Activated naive CD4-positive, alpha-beta T cell treated with anti-CD3 and anti-CD28 coated beads, Interleukin-2, amount 50 U/mL, for 24 hours (primary cell): ENCODE measurements around the gene ZNF862.

Experiments
- H3K27ac Mint-ChIP-seq: one replicate; pipeline ENCODE4 v1.8.0; 2021; ENCODE audit warnings: mild to moderate bottlenecking, mixed read lengths
- H3K27me3 Mint-ChIP-seq: one replicate; pipeline ENCODE4 v1.8.0; 2021; ENCODE audit warnings: mixed read lengths
- H3K36me3 Mint-ChIP-seq: one replicate; pipeline ENCODE4 v1.8.0; 2021; ENCODE audit warnings: mixed read lengths
- H3K4me1 Mint-ChIP-seq: one replicate; pipeline ENCODE4 v1.8.0; 2021; ENCODE audit warnings: mixed read lengths
- H3K4me3 Mint-ChIP-seq: one replicate; pipeline ENCODE4 v1.8.0; 2021; ENCODE audit warnings: mild to moderate bottlenecking, mixed read lengths
- H3K9me3 Mint-ChIP-seq: one replicate; pipeline ENCODE4 v1.8.0; 2021; ENCODE audit warnings: mixed read lengths

ZNF862 gene

DNA sequence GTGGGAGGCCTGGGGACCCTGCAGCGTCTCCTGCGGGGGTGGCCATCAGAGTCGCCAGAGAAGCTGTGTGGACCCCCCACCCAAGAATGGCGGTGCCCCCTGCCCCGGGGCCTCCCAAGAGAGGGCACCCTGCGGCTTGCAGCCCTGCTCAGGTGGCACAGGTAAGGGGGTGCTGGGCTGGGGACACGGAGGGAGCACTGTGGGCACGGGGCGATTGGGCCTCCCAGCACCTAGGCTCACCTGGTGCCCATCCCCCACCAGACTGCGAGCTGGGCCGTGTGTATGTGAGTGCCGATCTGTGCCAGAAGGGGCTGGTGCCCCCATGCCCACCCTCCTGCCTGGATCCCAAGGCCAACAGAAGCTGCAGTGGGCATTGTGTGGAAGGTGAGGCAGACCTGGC is 35.2 kb upstream of the ZNF862 start:
- Mint-ChIP-seq H3K9me3 (no peaks in the 10 kb centered on the region), H3K36me3 (no peaks in the 10 kb centered on the region), H3K4me3 (no peak overlapping the region), H3K27ac (no peak overlapping the region), H3K4me1 (no peaks in the 10 kb centered on the region), H3K27me3 (no peaks in the 10 kb centered on the region)

DNA sequence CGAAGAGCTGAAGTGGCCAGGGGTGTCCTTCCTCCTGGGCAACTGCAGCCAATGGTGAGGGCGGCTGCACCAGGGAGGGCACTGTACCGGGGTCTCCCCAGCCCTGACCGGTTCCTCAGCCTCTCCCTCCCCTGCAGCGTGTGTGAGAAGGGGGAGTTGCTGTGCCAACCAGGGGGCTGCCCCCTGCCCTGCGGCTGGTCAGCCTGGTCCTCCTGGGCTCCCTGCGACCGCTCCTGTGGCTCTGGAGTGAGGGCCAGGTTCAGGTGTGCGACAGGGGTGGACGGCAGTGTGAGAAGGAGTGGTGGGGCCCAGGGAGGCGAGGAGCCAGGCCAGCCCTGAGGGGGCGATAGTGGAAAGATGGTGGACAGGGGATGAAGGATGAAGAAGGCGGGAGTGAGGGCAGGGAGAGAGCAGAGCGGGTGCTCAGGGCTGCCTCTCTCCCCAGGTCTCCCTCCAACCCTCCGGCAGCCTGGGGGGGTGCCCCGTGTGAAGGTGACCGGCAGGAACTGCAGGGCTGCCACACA is 34.6 kb upstream of the ZNF862 start:
- Mint-ChIP-seq H3K9me3 (no peaks in the 10 kb centered on the region), H3K27me3 (no peaks in the 10 kb centered on the region), H3K36me3 (no peaks in the 10 kb centered on the region), H3K27ac (no peak overlapping the region), H3K4me1 (no peaks in the 10 kb centered on the region), H3K4me3 (no peak overlapping the region)

DNA sequence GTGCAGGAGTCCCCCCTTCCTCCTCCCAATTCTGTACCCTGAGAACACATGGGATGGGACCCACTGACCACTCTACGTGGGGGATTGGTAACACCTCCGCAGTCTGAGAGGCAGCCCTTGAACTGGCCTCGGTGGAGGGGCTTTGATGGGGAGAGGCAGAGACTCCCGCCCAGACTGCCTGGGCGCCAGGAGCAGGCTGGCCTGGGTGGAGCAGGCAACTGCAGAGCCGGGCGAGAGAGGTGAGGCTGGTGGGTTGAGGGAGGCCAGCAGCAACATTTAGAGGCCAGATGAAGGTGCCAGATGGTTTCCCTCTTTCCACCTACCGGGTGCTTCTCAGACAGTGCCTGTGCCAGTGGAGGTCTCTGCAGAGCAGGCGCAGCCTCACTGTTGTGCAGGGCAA is 34.1 kb upstream of the ZNF862 start:
- no peaks in the 10 kb centered on the region for H3K4me1 Mint-ChIP-seq
- no peak overlapping the region for H3K27ac Mint-ChIP-seq
- no peaks in the 10 kb centered on the region for H3K9me3 Mint-ChIP-seq
- no peaks in the 10 kb centered on the region for H3K27me3 Mint-ChIP-seq
- H3K36me3 Mint-ChIP-seq: no peaks in the 10 kb centered on the region
- no peak overlapping the region for H3K4me3 Mint-ChIP-seq

DNA sequence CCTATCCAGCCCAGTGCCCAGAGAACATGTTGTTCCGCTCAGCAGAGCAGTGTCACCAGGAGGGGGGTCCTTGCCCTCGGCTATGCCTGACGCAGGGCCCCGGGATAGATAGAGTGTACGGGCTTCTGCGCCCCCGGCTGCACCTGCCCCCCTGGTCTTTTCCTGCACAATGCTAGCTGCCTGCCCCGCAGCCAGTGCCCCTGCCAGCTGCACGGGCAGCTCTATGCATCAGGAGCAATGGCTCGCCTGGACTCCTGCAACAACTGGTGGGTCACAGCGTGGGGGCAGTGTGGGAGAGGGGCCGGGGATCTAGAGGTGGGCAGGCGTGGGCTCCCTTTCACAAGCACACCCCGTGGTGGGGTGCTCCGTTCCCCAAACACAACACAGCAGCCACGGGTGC is 31.4 kb upstream of the ZNF862 start:
- H3K4me3 Mint-ChIP-seq: no peak overlapping the region
- no peaks in the 10 kb centered on the region for H3K4me1 Mint-ChIP-seq
- H3K9me3 Mint-ChIP-seq: no peaks in the 10 kb centered on the region
- H3K36me3 Mint-ChIP-seq: no peaks in the 10 kb centered on the region
- H3K27me3 Mint-ChIP-seq: no peaks in the 10 kb centered on the region
- H3K27ac Mint-ChIP-seq: no peak overlapping the region

DNA sequence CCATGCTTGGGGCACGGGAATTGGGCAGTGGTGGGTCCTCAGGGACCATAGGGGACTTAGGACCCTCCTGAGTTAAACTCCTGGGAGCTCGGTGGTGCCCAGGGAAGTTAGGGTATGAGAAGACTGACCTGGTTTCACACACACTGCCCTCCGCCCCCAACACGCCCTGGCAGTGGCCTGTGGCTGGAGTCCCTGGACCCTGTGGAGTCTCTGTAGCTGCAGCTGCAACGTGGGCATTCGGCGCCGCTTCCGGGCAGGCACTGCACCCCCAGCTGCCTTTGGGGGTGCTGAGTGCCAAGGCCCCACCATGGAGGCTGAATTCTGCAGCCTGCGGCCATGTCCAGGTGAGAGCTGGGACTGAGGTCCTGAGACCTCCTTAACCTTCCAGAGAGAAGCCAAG is 29.9 kb upstream of the ZNF862 start:
- Mint-ChIP-seq H3K27ac (no peak overlapping the region), H3K27me3 (no peaks in the 10 kb centered on the region), H3K9me3 (no peaks in the 10 kb centered on the region), H3K4me3 (no peak overlapping the region), H3K36me3 (no peaks in the 10 kb centered on the region), H3K4me1 (no peaks in the 10 kb centered on the region)

DNA sequence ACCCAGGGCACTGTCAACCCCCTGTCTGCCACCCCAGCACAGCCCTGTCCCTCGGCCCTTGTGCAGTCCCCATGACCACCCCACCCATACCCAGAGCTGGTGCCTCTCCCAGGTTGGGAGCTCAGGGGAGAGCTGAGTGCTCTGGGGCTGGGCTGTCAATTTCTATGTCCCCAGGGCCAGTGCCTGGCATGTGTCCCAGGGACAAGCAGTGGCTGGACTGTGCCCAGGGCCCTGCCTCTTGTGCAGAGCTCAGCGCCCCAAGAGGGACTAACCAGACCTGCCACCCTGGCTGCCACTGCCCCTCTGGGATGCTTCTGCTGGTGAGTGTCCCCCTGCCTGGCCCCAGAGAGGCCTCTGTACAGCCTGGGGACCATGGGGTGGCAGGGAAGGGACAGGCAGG is 29.0 kb upstream of the ZNF862 start:
- H3K9me3 Mint-ChIP-seq: no peaks in the 10 kb centered on the region
- no peaks in the 10 kb centered on the region for H3K27me3 Mint-ChIP-seq
- no peak overlapping the region for H3K4me3 Mint-ChIP-seq
- H3K4me1 Mint-ChIP-seq: no peaks in the 10 kb centered on the region
- no peaks in the 10 kb centered on the region for H3K36me3 Mint-ChIP-seq
- H3K27ac Mint-ChIP-seq: no peak overlapping the region

DNA sequence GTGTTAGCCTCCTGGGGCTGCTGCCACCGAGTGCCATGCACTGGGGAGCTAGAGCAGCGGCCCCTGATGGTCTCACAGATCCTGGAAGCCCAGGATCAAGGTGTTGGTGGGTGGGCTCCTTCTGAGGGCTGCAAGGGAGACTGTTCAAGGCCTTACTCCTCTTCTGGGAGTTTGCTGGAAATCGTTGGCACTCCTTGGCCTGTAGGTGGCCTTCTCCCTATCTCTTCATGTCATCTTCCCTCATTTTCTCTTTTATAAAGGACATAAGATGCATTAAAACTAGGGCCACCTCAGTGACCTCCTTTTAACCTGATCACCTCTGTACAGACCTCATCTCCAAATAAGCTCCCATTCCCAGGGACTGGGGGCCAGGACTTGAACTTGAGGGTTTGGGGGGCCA is 27.0 kb upstream of the ZNF862 start:
- H3K9me3 Mint-ChIP-seq: no peaks in the 10 kb centered on the region
- H3K4me1 Mint-ChIP-seq: no peaks in the 10 kb centered on the region
- peak overlapping the region; percentile 23 for H3K27ac Mint-ChIP-seq
- H3K36me3 Mint-ChIP-seq: no peaks in the 10 kb centered on the region
- no peak overlapping the region for H3K4me3 Mint-ChIP-seq
- H3K27me3 Mint-ChIP-seq: no peaks in the 10 kb centered on the region

DNA sequence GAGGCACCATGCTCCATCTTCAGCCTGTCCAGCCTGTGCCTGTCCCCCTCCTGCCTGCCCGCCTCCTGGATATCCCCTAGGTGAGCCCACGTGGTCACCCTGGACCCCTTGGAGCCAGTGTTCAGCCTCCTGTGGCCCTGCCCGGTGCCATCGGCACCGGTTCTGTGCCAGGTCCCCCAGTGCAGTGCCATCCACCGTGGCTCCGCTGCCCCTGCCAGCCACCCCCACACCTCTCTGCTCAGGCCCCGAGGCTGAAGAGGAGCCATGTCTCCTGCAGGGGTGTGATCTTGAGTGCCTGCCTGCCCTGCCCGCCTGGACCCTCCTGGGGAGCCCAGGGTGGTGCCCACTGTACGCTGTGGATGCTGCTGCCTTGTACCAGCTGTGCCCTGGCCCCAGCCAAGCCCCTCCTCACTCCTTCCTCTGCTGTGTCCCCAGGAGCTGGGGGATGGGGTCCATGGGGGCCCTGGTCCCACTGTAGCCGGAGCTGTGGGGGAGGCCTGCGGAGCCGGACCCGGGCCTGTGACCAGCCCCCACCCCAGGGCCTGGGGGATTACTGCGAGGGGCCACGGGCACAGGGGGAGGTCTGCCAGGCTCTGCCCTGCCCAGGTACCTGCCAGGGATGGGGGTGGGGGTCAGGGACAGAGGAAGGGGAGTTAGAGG is 26.2 kb upstream of the ZNF862 start:
- no peaks in the 10 kb centered on the region for H3K36me3 Mint-ChIP-seq
- no peaks in the 10 kb centered on the region for H3K4me1 Mint-ChIP-seq
- H3K27me3 Mint-ChIP-seq: no peaks in the 10 kb centered on the region
- H3K4me3 Mint-ChIP-seq: no peak overlapping the region
- no peak overlapping the region for H3K27ac Mint-ChIP-seq
- no peaks in the 10 kb centered on the region for H3K9me3 Mint-ChIP-seq

DNA sequence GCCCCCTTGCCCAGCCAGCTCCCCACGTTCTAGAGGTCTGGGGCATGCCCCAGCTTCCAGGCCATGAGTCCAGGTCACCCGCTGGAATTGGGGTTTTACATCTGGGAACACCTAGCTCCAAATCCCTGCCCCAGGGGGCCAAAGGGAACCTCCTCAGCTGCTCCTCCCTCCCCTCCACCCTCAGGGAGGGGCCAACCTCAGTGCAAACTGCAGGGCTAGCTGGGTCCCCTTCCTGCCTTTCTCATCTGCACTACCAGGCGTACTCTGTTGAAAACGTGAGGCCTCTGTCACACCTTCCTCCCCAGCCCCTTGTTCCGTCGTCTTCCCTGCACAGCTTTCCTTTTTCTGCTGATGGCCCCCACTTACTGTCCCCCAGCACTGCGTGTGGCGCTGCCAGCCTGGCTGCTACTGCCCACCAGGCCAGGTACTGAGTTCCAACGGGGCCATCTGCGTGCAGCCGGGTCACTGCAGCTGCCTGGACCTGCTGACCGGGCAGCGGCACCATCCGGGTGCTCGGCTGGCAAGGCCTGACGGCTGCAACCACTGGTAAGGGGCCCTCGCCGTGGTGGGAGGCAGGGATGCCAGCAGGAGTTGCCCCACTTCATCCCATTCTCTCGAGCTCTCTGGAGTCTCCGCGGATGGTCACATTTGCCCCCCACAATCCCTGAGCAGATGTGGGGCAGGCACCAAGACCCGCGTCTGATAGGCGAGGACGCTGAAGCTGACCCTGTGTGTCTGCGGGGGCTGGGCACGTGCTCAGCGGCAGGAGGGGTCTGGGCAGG is 24.7 kb upstream of the ZNF862 start:
- no peak overlapping the region for H3K4me3 Mint-ChIP-seq
- no peak overlapping the region for H3K27ac Mint-ChIP-seq
- H3K9me3 Mint-ChIP-seq: no peaks in the 10 kb centered on the region
- no peaks in the 10 kb centered on the region for H3K4me1 Mint-ChIP-seq
- H3K36me3 Mint-ChIP-seq: no peaks in the 10 kb centered on the region
- no peaks in the 10 kb centered on the region for H3K27me3 Mint-ChIP-seq

DNA sequence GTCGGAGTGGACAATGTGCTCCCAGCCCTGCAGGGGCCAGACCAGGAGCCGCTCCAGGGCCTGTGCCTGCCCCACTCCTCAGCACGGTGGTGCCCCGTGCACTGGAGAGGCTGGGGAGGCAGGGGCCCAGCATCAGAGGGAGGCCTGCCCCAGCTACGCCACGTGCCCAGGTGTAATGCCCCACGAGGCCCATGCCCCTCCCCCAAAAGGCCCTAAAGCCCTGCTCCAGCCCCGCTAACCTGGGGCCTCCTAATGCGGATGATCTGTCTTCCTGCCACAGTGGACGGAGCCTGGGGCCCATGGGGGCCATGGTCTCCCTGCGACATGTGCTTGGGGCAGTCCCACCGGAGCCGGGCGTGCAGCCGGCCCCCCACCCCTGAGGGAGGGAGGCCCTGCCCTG is 23.7 kb upstream of the ZNF862 start:
- no peaks in the 10 kb centered on the region for H3K36me3 Mint-ChIP-seq
- H3K27ac Mint-ChIP-seq: no peak overlapping the region
- no peaks in the 10 kb centered on the region for H3K27me3 Mint-ChIP-seq
- no peaks in the 10 kb centered on the region for H3K9me3 Mint-ChIP-seq
- no peak overlapping the region for H3K4me3 Mint-ChIP-seq
- H3K4me1 Mint-ChIP-seq: no peaks in the 10 kb centered on the region

DNA sequence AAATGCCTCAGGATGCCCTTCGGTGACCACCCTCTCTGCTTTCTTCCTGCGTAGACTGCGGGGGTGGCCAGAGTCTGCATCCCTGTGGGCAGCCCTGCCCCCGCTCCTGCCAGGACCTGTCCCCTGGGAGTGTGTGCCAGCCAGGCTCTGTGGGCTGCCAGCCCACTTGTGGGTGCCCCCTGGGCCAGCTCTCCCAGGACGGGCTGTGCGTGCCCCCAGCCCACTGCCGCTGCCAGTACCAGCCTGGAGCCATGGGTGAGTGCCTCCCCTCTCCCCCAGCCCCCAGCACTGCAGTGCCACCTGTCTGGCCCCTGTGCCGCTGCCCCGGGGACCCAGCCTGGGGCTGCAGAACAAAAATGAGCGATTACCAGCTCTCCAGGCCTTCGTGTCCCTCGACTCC is 23.1 kb upstream of the ZNF862 start:
- Mint-ChIP-seq H3K4me3 (no peak overlapping the region), H3K36me3 (no peaks in the 10 kb centered on the region), H3K4me1 (no peaks in the 10 kb centered on the region), H3K9me3 (no peaks in the 10 kb centered on the region), H3K27ac (no peak overlapping the region), H3K27me3 (no peaks in the 10 kb centered on the region)

DNA sequence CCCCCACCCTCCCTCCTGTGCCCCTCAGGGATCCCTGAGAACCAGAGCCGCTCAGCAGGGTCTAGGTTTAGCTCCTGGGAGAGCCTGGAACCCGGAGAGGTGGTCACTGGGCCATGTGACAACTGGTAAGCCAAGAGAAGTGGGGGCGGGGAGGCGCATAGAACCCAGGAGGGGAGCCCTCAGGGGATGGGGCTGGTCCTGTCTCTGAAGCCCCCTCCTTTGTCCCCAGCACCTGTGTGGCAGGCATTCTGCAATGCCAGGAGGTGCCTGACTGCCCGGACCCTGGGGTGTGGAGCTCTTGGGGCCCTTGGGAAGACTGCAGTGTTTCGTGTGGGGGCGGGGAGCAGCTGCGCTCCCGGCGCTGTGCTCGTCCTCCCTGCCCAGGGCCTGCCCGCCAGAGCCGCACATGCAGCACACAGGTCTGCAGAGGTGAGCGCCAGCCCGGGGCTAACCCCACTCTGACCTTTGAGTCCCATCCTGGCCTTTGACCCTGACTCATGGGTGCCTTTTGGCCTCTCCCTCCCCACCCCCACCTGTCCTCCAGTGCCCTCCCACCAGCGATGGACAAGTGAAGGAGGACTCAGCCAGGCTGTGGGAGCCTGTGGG is 22.4 kb upstream of the ZNF862 start:
- H3K36me3 Mint-ChIP-seq: no peaks in the 10 kb centered on the region
- no peaks in the 10 kb centered on the region for H3K4me1 Mint-ChIP-seq
- no peaks in the 10 kb centered on the region for H3K27me3 Mint-ChIP-seq
- no peak overlapping the region for H3K27ac Mint-ChIP-seq
- H3K9me3 Mint-ChIP-seq: no peaks in the 10 kb centered on the region
- no peak overlapping the region for H3K4me3 Mint-ChIP-seq

DNA sequence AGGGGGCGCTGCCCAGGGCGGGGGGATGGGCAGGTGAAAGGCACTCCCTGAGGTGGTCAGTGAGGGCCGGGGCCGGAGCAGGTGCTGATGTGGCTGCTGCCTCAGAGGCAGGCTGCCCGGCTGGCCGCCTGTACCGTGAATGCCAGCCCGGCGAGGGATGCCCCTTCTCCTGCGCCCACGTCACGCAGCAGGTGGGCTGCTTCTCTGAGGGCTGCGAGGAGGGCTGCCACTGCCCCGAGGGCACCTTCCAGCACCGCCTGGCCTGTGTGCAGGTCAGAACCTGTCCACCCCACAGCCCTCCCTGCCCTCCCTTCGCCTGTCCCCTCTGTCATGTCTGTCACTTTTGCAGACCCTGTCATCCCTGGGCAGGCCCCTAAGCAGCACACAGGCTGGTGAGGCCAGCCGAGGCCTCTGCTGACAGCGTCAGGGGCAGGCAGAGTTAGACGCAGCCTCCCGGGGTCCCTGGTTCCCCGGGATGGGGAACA is 21.9 kb upstream of the ZNF862 start:
- H3K27me3 Mint-ChIP-seq: no peaks in the 10 kb centered on the region
- no peaks in the 10 kb centered on the region for H3K9me3 Mint-ChIP-seq
- H3K4me3 Mint-ChIP-seq: no peak overlapping the region
- no peak overlapping the region for H3K27ac Mint-ChIP-seq
- H3K4me1 Mint-ChIP-seq: no peaks in the 10 kb centered on the region
- no peaks in the 10 kb centered on the region for H3K36me3 Mint-ChIP-seq

DNA sequence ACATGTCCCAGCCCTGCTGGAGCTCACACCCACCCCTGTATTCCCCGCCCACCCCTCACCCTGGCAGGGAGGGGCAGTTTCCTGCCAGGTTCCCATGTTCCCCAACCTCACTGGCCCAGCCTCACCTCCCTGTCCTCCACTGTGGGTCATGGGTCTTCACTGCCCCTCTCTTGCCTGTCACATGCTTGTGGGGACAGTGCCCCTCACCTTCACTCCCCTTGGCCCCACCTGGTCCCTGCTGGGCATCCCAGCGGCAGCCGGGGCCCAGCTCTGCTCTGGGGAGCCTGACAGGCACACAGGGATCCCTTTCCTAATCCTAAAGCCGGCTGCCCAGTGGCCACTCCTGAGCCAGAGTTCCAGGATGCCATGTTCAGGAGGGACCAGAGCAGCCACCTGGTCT is 21.4 kb upstream of the ZNF862 start:
- Mint-ChIP-seq H3K27me3 (no peaks in the 10 kb centered on the region), H3K4me3 (no peak overlapping the region), H3K36me3 (no peaks in the 10 kb centered on the region), H3K9me3 (no peaks in the 10 kb centered on the region), H3K4me1 (no peaks in the 10 kb centered on the region), H3K27ac (no peak overlapping the region)

DNA sequence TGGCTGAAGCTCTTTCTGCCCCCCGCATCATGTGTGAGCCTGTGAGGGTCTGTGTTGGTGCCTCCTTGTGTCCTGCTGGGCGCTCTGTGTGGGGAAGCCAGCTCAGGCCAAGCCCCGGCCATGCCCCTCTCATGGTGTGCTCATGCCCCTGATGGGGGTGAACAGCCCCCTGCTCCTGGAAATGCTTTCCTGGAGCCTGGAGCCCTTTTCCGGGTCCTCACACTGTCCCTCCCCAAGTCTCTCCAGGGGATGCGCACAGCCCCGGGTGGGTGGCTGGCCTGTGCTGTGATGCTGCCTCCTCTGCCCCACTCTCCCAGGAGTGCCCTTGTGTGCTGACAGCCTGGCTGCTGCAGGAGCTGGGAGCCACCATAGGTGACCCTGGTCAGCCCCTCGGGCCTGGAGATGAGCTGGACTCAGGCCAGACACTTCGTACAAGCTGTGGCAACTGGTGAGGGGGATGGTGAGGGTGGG is 20.8 kb upstream of the ZNF862 start:
- H3K36me3 Mint-ChIP-seq: no peaks in the 10 kb centered on the region
- H3K27ac Mint-ChIP-seq: no peak overlapping the region
- H3K4me1 Mint-ChIP-seq: no peaks in the 10 kb centered on the region
- H3K9me3 Mint-ChIP-seq: no peaks in the 10 kb centered on the region
- H3K27me3 Mint-ChIP-seq: no peaks in the 10 kb centered on the region
- no peak overlapping the region for H3K4me3 Mint-ChIP-seq
